GM12864 (cell line): ENCODE results near the gene ZNF763.
A peak's percentile ranks its signal among the peaks of the same experiment; 100 is the strongest.

Experiments used
- DNase-seq: peaks from one replicate; pipeline ENCODE4 v3.0.0-alpha.2; 2011; ENCODE audit warnings: low read depth
- H3K4me3 ChIP-seq: 2 replicates; pipeline ENCODE4 v1.5.1; 2011; ENCODE audit warnings: mild to moderate bottlenecking, low read depth, low read length, control low read depth
- TF ChIP-seq, protein P1 (sequence below): IDR thresholded peaks from 2 replicates; pipeline ENCODE4 v1.5.1; 2011; ENCODE audit warnings: low read depth, mild to moderate bottlenecking, moderate library complexity, low read length, control low read depth, inconsistent platforms; ENCODE audit errors: missing control alignments

The ZNF763 gene

DNA sequence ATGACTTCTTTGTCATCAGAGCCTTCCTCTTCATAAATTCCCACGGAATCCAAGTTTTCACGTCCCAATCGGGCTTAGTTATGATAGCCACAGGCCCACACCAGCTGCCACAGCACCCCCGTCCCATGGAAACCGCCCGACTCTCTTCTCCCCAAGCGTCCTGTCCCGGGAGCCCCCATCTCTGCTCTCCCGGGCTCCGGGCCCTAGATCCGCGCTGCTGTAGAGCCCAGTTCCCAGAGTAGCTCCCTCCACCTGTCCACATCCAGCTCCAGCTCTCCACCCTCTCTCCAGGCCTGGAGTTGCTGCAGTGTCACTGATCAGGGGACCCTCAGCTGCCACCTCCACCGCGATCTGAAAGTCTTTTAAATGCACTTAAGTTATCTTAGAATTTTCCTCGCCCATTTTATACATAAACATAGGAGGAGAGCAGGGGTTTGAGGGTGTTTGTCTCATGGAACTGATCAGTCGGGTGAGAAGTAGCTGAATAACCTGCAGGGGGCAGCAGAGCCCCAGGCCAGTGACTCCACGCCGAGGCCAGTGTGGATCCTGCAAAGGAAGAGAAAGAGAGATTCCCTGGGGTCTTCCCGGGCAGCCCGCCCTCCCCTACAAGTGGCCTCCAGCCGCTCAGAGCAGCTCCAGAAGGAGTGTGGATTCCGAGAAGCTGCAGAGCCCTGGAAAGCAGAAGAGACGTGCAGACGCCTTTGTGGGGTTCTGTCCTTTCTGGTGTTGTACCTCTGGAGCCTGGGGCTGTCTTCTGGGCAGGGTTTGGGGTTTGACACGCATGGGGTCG is 1.1 kb upstream of the ZNF763 start:
- TF ChIP-seq, protein P1, sequence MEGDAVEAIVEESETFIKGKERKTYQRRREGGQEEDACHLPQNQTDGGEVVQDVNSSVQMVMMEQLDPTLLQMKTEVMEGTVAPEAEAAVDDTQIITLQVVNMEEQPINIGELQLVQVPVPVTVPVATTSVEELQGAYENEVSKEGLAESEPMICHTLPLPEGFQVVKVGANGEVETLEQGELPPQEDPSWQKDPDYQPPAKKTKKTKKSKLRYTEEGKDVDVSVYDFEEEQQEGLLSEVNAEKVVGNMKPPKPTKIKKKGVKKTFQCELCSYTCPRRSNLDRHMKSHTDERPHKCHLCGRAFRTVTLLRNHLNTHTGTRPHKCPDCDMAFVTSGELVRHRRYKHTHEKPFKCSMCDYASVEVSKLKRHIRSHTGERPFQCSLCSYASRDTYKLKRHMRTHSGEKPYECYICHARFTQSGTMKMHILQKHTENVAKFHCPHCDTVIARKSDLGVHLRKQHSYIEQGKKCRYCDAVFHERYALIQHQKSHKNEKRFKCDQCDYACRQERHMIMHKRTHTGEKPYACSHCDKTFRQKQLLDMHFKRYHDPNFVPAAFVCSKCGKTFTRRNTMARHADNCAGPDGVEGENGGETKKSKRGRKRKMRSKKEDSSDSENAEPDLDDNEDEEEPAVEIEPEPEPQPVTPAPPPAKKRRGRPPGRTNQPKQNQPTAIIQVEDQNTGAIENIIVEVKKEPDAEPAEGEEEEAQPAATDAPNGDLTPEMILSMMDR, result peak; percentile 83
- no peak for DNase-seq
- no peak overlapping the region; the same call in none of the 2 replicates for H3K4me3 ChIP-seq

DNA sequence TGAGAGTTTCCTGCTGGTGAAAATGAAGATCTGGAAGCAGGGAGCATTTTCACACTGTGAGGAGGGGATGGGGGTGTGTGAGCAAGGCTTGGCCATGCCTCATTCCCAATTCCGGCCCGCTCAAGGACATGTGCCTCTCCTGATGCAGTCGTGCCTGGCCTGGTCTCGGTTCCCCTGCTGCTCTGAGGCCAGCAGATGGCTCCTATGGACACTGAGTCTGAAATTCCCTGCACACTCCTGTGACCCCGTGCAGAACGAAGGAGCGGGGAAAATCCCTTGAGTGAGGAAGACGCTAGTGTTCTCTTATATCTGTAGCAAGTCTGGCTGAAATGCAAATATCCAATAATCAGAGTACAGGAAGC is 363 bp upstream of the ZNF763 start:
- peak overlapping the region; percentile 77 for H3K4me3 ChIP-seq
- TF ChIP-seq, protein P1, result no peak
- no peak for DNase-seq

DNA sequence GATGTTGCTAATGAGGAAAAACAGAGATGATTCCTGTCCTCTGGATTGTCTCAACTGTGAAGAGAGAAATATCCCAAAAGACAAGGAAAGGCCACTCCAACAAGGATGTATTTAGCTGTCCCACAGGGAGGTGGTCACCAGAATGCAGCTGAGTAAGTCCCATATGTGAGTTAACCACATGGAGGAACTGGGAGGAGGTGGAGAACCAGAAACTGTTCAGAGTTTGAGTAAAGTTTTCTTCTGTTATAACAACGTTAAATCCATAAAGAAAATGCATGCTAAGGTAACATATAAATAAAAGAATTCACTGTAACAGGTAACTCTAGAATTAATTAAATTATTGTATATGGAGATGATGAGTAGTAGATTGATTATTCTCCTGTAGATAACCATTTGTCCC is 5.3 kb downstream of the ZNF763 start:
- DNase-seq, result no peak
- TF ChIP-seq, protein P1, result no peak
- H3K4me3 ChIP-seq, result no peak overlapping the region

DNA sequence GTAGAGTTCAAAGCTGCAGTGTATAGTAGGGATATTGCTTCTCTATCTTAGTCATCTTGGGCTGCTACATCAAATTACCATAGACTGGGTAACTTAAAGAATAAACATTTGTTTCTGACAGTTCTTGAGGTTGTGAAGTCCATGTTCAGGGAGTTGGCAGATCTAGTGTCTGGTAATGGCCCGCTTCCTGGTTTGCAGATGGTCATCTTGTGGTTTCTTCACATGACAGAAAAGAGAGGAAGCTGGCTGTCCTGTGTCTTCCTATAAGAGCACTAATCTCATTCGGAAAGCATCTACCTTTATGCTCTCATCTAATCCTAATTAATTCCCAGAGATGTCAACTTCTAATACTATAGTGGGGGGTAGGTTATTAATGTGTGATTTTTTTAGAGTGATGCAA is 6.2 kb downstream of the ZNF763 start:
- TF ChIP-seq, protein P1, result no peak
- DNase-seq, result no peak

DNA sequence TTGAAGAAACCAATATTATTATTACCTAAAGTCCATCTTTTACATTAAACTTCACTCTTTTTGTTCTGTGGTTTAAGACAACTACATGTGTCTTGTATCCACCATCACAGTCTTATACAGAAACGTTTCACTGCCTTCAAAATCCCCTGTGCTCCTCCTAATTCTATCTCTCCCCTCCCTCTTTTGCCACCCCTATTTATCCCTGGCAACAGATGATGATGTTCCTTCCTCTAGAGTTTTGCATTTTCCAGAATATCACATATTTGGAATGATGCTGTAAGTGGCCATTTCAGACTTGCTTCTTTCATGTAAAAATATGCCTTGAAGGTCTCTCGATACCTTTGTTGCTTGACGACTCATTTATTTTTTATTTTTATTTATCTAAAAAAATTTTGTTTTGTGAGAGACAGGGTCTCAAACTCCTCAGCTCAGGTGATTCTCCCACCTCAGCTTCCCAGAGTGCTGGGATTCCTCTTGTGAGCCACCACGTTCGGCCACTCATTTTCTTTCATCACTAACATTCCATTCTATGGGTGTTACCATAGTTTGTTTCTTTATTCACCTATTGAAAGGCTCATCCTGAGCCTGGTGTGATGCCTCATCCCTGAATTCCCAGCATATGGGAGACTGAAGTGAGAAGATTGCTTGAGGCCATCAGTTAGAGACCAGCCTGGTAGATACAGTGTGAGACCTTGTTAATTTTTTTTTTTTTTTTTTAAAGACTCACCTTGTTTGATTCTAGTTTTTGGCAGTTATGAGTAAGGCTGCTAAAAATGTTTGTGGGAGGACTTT is 8.4 kb downstream of the ZNF763 start:
- TF ChIP-seq, protein P1, result no peak
- DNase-seq, result no peak
- H3K4me3 ChIP-seq, result no peak overlapping the region

More for the DNA sequence above, 6.2 kb downstream of the ZNF763 start:
- no peak overlapping the region for H3K4me3 ChIP-seq

DNA sequence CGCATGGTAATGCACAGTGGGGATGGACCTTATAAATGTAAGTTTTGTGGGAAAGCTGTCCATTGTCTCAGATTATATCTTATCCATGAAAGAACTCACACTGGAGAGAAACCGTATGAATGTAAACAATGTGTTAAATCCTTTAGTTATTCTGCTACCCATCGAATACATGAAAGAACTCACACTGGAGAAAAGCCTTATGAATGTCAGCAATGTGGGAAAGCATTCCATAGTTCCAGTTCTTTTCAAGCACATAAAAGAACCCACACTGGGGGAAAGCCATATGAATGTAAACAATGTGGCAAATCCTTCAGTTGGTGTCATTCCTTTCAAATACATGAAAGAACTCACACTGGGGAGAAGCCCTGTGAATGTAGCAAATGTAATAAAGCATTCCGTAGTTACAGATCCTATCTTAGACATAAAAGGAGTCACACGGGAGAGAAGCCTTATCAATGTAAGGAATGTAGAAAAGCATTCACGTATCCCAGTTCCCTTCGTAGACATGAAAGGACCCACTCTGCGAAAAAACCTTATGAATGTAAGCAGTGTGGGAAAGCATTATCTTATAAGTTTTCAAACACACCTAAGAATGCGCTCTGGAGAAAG is 13.8 kb downstream of the ZNF763 start:
- H3K4me3 ChIP-seq, result no peak overlapping the region
- DNase-seq, result no peak
- TF ChIP-seq, protein P1, result no peak
